ENCODE measurements around the gene STK32B.
"Not testable (repeated sequence)": the region's sequence is repeated elsewhere in the genome, so short reads cannot be mapped to it uniquely, and the experiment has no call there.

STK32B gene

DNA sequence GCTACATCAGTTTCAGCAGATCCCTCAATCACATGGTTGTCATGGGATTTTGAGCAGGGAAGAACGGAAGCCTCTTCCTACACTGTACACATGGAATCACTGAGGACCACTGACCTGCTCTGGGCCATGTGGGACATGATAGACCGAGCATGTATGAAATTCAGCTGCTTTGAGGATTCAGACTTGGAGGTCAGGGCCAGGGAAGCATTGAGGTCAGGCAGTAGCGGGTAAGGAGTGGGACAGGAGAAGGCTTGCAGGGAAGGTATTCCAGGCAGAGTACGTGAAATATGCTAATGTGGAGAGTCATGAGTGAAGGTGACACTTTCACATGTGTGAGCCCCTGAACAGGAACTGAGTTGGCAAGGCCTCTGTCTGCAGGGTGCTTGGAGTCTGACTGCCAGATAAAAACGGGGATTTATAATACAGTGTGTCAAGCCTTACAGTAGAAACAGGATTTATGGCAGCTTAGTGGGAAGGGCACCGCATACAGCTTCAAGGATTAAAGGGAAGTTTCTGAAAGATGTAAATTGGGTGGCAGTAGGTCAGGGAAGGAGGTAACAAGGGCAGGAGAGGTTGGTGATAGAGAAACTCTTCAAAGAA is 111.7 kb downstream of the STK32B start:
- DNase-seq (ENCODE audit: low read depth in 2 of 2), result no peak

GRCh38 chr4:5164221-5164912 is 113.1 kb downstream of the STK32B start:
- DNase-seq (ENCODE audit: low read depth in 2 of 2), result no peak

GRCh38 chr4:5165420-5166369 is 114.4 kb downstream of the STK32B start:
- no peak for DNase-seq (ENCODE audit: low read depth in 2 of 2)

- no peak for DNase-seq (ENCODE audit: low read depth in 2 of 2)
These were observed 115.1 kb downstream of the STK32B start for GRCh38 chr4:5166377-5166776.

GRCh38 chr4:5168891-5169290 is 117.6 kb downstream of the STK32B start:
- no peak for DNase-seq (ENCODE audit: low read depth in 2 of 2)

GRCh38 chr4:5175836-5176235 is 124.6 kb downstream of the STK32B start:
- not testable (repeated sequence) for DNase-seq (ENCODE audit: low read depth in 2 of 2)

GRCh38 chr4:5184606-5185005 is 133.3 kb downstream of the STK32B start:
- DNase-seq (ENCODE audit: low read depth in 2 of 2), result no peak

DNA sequence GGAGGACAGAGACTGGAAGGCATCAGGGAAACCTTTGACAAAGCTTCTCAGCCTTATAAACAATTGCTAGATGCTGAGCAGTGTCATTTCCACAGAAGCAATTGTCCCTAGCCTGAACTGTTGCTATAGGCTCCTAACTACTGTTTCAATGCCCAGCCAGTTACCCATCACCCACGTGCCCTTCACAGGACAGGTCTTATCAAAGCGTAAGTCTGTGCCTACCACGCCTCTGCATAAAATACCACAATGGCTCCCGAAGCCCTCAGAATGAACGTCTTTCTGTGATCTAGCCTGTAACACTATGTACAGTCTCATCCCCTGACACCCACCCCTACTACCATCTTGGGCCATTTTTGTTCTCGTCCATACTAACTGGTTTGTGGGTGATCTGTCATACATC is 134.3 kb downstream of the STK32B start:
- DNase-seq (ENCODE audit: low read depth in 2 of 2), result no peak

DNA sequence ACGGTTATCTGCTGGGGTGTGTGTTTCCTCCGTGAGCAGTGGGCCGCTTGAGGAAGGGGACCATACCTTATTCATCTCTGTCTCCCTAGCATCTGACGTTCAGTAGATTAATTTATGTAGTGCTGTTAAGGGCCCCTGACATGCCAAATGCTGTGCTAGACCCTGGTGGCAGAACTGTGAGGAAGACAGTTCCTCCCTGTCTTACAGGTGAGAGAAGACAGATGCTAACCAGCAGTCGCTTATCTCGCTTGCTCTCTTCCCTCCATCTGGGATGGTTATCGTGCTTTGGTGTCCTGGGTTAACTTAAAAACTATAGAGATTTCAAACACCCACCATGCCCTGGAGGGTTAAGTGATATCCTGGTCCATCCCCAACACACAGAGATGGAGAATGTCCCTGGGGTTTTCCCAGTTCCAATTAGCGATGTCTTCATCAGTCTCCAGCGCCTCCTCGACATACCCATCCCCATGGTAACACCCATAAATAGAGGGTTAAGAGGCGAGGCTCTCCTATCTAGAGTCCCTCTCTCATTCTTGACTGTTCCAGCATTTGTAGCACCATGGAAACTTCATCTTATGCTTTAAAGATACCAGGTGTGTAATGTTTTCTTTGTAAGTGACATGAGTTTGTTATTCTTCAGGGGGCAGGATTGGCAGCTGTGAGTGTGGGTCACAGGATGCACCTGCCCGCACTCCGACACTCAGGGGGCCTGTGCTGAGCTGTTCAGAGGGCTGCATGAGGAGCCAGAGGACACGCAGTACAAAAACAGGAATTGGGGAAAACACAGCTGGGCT is 135.2 kb downstream of the STK32B start:
- no peak for DNase-seq (ENCODE audit: low read depth in 2 of 2)

GRCh38 chr4:5188130-5188529 is 136.8 kb downstream of the STK32B start:
- DNase-seq (ENCODE audit: low read depth in 2 of 2), result no peak

GRCh38 chr4:5191831-5192230 is 140.6 kb downstream of the STK32B start:
- no peak for DNase-seq (ENCODE audit: low read depth in 2 of 2)

DNA sequence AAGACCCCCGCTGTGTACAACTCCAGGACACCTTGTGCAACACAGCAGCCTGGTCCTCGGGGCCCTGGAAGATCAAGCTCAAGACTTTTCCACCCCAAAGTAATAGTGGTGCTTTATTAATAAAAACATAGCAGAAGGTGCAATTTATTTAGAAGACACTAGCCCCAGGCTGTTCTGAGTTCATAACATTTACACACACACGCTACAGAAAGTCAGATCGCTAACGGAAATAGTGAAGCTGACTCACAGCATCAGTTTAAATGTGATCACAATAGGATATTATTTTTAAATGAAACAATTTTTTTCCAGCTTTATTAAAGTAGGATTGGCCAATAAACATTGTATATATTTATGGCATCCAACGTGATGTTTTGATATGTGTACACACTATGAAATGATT is 141.0 kb downstream of the STK32B start:
- DNase-seq (ENCODE audit: low read depth in 2 of 2), result no peak

- DNase-seq (ENCODE audit: low read depth in 2 of 2), result no peak
These were observed 141.4 kb downstream of the STK32B start for GRCh38 chr4:5192678-5193077.

- no peak for DNase-seq (ENCODE audit: low read depth in 2 of 2)
These were observed 147.6 kb downstream of the STK32B start for GRCh38 chr4:5198656-5199541.

DNA sequence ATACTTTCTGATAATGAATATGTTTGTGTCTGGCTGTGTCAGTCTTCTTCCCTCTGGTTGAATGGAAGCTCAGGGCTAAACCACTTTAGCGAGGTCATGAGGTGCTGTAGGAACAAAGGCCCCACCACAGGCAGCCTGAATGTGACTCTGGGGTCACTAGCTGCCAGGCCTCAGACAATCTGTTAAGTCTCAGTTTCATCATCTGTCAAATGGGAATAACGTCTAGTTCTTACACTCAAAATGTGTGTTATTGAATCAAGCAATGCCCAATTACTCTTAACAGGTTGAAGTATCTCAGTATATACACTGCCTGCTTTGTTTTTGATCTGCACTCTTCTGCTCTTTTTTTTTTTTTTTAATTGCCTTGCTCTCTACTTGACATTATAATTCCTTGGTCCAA is 148.6 kb downstream of the STK32B start:
- DNase-seq (ENCODE audit: low read depth in 2 of 2), result no peak

DNA sequence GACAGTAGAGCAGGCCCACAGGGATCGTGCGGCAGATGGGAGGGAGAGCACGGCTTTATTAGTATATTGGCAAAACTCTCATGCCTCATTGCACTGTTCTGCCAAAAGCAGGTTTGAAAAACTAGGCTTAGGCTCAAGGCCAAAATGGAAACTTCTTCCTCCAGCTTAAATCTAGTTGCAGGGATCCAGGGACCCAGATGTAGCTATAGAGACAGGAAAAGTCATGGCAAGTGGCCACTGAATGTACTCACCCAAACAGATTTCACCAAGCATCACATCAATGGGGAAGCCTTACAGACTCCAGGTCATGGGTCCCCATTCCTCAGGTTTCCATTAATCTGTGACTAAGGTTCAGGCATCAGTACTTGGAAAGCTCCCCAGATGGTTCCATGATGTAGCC is 149.2 kb downstream of the STK32B start:
- no peak for DNase-seq (ENCODE audit: low read depth in 2 of 2)

DNA sequence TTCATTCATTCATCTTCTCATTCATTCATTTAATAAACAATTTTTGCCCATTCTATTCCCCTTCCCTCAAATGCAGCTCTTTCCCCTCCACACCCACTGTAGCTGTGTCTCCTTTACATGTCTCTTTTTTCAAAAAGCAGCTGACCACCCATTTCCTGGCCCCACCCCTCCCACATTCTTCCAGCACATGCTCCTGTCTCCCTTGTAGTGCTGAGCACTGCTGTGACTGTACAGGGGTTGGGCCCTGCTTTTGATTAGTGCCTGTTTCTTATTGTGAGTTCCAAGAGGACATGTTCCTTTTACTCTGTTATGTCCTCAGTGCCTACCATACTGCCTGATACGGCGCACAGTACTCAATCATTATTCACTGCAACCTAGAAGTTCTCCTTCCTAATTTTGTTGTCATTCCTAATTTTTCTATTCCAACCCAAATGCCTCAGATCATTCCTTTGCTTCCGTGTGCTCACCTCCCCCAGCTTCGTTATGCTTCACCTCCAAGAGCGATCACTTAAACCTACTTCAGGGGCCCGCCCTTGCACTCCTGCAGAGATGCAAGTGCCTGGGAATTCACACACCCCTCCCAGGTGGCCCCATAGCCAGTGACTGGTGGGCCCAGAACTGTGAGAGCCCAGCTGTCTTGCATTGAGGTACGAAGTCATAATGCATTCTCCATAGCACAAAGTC is 152.2 kb downstream of the STK32B start:
- DNase-seq (ENCODE audit: low read depth in 2 of 2), result no peak

- DNase-seq (ENCODE audit: low read depth in 2 of 2), result no peak
These were observed 152.7 kb downstream of the STK32B start for GRCh38 chr4:5203993-5204310.

- no peak for DNase-seq (ENCODE audit: low read depth in 2 of 2)
These were observed 153.5 kb downstream of the STK32B start for GRCh38 chr4:5204781-5205180.

GRCh38 chr4:5206016-5206790 is 154.9 kb downstream of the STK32B start:
- DNase-seq (ENCODE audit: low read depth in 2 of 2), result no peak
